Esophagus squamous epithelium (tissue), 4 donors: ENCODE data around the gene CA5A.

Source experiments
- CTCF ChIP-seq, 6 experiments: fragments of 450-650 bp in 4 of 6; fragments of 200-600 bp in 2 of 6; sonication (generic) in 2 of 6; IDR thresholded peaks; one replicate each; pipeline ENCODE4 v1.5.1; 2016 to 2019; ENCODE audit warnings: antibody characterized with exemption in 6 of 6, mild to moderate bottlenecking in 4 of 6, moderate library complexity in 4 of 6
- POLR2A ChIP-seq, 4 donors: fragments of 450-650 bp; IDR thresholded peaks; one replicate each; pipeline ENCODE4 v1.6.1; 2017; ENCODE audit warnings: antibody characterized with exemption in 4 of 4, mild to moderate bottlenecking in 4 of 4, moderate library complexity in 3 of 4

GRCh38 chr16:87840271-87840978, 95.9 kb downstream of the CA5A start:
- TF ChIP-seq POLR2A (IDR thresholded peaks at IDR 0.05) (no peak), CTCF (IDR thresholded peaks at IDR 0.05) (no peak)
